ENCODE results near the gene ABCC5.

The ABCC5 gene

DNA sequence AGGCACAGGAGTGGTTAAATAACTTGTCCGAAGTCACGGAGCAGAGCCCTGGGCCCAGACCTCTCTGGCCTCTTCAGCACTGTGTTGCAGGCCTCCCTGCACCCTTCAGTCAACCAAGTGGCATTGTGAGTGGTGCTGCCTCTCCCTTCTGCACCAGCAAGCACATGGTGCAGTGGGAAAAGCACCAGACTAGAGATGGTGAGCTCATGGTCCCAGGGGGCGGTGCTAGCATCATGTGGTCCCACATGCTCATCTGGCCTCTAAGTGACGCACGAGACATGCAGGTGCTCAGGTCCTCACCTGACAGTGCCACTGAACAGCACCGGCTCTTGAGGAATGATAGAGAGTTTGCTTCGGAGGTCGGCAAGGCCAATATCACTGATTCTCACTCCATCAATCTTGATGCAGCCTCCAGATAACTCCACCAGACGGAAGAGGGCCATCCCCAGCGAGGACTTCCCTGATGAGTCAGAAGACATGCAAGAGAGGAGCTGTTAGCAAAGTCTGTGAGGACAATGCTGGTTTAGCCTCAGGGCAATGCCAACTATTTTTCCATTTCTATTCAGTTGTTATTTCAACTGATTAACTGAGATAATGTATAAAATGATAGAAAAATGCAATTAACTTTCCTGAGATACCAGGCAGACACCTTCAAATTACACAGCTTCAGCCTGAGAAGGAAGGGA, 79.9 kb downstream of the ABCC5 start (continued):
- TF ChIP-seq, protein P1, sequence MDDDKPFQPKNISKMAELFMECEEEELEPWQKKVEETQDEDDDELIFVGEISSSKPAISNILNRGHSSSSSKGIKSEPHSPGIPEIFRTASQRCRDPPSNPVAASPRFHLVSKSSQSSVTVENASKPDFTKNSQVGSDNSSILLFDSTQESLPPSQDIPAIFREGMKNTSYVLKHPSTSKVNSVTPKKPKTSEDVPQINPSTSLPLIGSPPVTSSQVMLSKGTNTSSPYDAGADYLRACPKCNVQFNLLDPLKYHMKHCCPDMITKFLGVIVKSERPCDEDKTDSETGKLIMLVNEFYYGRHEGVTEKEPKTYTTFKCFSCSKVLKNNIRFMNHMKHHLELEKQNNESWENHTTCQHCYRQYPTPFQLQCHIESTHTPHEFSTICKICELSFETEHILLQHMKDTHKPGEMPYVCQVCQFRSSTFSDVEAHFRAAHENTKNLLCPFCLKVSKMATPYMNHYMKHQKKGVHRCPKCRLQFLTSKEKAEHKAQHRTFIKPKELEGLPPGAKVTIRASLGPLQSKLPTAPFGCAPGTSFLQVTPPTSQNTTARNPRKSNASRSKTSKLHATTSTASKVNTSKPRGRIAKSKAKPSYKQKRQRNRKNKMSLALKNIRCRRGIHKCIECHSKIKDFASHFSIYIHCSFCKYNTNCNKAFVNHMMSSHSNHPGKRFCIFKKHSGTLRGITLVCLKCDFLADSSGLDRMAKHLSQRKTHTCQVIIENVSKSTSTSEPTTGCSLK (tag by site-specific recombination; IDR thresholded peaks at IDR 0.05), result no peak
- TF ChIP-seq ZNF521 (tag by site-specific recombination; IDR thresholded peaks at IDR 0.05) (no peak), ZNF701 (tag by site-specific recombination; IDR thresholded peaks at IDR 0.05) (no peak), BCL11A (tag by site-specific recombination; IDR thresholded peaks at IDR 0.05; ENCODE audit: low read depth) (no peak), RBAK (tag by site-specific recombination; IDR thresholded peaks at IDR 0.05) (no peak), CTCF (tag by site-specific recombination; IDR thresholded peaks at IDR 0.05) (no peak), ZNF514 (tag by site-specific recombination; IDR thresholded peaks at IDR 0.05) (no peak)

GRCh38 chr3:183933160-183933559, 84.5 kb downstream of the ABCC5 start:
- H3K9me3 ChIP-seq (ENCODE audit: control insufficient read depth, insufficient read depth, low read depth, low read length), result no peaks in the 10 kb centered on the region
- H3K4me1 ChIP-seq (ENCODE audit: control insufficient read depth, insufficient read depth, low read length), result no peaks in the 10 kb centered on the region
- ChIA-PET POLR2A (no interaction called here), CTCF (no interaction called here)
- no peak overlapping the region for H3K4me3 ChIP-seq (ENCODE audit: low read depth, low read length)
- no peak overlapping the region for H3K27ac ChIP-seq (ENCODE audit: extremely low read depth, low read depth, low read length)
- TF ChIP-seq, protein P2, sequence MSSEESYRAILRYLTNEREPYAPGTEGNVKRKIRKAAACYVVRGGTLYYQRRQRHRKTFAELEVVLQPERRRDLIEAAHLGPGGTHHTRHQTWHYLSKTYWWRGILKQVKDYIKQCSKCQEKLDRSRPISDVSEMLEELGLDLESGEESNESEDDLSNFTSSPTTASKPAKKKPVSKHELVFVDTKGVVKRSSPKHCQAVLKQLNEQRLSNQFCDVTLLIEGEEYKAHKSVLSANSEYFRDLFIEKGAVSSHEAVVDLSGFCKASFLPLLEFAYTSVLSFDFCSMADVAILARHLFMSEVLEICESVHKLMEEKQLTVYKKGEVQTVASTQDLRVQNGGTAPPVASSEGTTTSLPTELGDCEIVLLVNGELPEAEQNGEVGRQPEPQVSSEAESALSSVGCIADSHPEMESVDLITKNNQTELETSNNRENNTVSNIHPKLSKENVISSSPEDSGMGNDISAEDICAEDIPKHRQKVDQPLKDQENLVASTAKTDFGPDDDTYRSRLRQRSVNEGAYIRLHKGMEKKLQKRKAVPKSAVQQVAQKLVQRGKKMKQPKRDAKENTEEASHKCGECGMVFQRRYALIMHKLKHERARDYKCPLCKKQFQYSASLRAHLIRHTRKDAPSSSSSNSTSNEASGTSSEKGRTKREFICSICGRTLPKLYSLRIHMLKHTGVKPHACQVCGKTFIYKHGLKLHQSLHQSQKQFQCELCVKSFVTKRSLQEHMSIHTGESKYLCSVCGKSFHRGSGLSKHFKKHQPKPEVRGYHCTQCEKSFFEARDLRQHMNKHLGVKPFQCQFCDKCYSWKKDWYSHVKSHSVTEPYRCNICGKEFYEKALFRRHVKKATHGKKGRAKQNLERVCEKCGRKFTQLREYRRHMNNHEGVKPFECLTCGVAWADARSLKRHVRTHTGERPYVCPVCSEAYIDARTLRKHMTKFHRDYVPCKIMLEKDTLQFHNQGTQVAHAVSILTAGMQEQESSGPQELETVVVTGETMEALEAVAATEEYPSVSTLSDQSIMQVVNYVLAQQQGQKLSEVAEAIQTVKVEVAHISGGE (tag by site-specific recombination; conservative IDR thresholded peaks at IDR 0.05; ENCODE audit: low read depth), result no peak
- TF ChIP-seq ZBTB26 (tag by site-specific recombination; optimal IDR thresholded peaks at IDR 0.05) (no peak), ZNF677 (tag by site-specific recombination; IDR thresholded peaks at IDR 0.05) (no peak), ZNF585B (tag by site-specific recombination; IDR thresholded peaks at IDR 0.05) (no peak), CTCF (tag by site-specific recombination; IDR thresholded peaks at IDR 0.05) (no peak), ZNF837 (tag by site-specific recombination; IDR thresholded peaks at IDR 0.05) (no peak), EGR2 (tag by site-specific recombination; IDR thresholded peaks at IDR 0.05; ENCODE audit: low read depth) (no peak), ZNF211 (tag by site-specific recombination; IDR thresholded peaks at IDR 0.05; ENCODE audit: low read depth) (no peak), INSM2 (tag by site-specific recombination; IDR thresholded peaks at IDR 0.05) (no peak), ZNF426 (tag by site-specific recombination; IDR thresholded peaks at IDR 0.05) (no peak)
- TF ChIP-seq, protein P3, sequence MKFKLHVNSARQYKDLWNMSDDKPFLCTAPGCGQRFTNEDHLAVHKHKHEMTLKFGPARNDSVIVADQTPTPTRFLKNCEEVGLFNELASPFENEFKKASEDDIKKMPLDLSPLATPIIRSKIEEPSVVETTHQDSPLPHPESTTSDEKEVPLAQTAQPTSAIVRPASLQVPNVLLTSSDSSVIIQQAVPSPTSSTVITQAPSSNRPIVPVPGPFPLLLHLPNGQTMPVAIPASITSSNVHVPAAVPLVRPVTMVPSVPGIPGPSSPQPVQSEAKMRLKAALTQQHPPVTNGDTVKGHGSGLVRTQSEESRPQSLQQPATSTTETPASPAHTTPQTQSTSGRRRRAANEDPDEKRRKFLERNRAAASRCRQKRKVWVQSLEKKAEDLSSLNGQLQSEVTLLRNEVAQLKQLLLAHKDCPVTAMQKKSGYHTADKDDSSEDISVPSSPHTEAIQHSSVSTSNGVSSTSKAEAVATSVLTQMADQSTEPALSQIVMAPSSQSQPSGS (tag by site-specific recombination; IDR thresholded peaks at IDR 0.05; ENCODE audit: low read depth), result no peak
- H3K36me3 ChIP-seq (ENCODE audit: control insufficient read depth in 2 of 2, insufficient read depth in 1 of 2, low read length in 2 of 2), result peaks cover 0 to 47% of the 10 kb centered on the region in 2 experiments; a peak in 2 of 3 replicates
